H1 (cell line): ENCODE data around the gene FOXI1. TPM values are rescaled to one million over a fixed set of nuclear protein-coding genes. Genes with fewer than 3 reads are reported as not detected.

ENCODE experiments used
- CTCF ChIA-PET: fragments of 300-600 bp; sonication (Branson Sonifier 250); formaldehyde crosslinking; loops from one replicate; lab custom pipeline; 2021; ENCODE audit not compliant: partially characterized antibody; lab: Charles Lee
- POLR2A ChIA-PET: fragments of 300-600 bp; sonication (Branson Sonifier 250); formaldehyde crosslinking; loops from one replicate; lab custom pipeline; 2021; ENCODE audit warnings: inconsistent platforms; ENCODE audit not compliant: partially characterized antibody; lab: Charles Lee
- DNase-seq, 2 experiments: peaks; one replicate each; pipeline versions ENCODE4 v3.0.0 to v3.0.0-alpha.2; 2010 to 2022; ENCODE audit warnings: low spot score in 2 of 2, low read depth in 1 of 2, mixed read lengths in 1 of 2
- FAIRE-seq: peaks from 2 replicates; lab custom pipeline; 2011; peaks lifted over from hg19 to GRCh38; lab: Jason Lieb, UNC
- H2AFZ ChIP-seq: 2 replicates; pipeline ENCODE4 v1.8.1; 2012; ENCODE audit warnings: low read length, inconsistent platforms
- H2AK5ac ChIP-seq: 2 replicates; pipeline ENCODE4 v1.6.1; 2013; ENCODE audit warnings: low read depth, low read length
- H2BK120ac ChIP-seq: replicated peaks from 2 replicates; pipeline ENCODE3; 2013; ENCODE audit warnings: low read depth, low read length, inconsistent platforms
- H2BK12ac ChIP-seq: 2 replicates; pipeline ENCODE4 v1.6.1; 2013; ENCODE audit warnings: low read depth, low read length
- H2BK15ac ChIP-seq: 2 replicates; pipeline ENCODE4 v1.6.1; 2013; ENCODE audit warnings: low read length
- H2BK20ac ChIP-seq: 2 replicates; pipeline ENCODE4 v1.6.1; 2013; ENCODE audit warnings: low read length
- H2BK5ac ChIP-seq: 2 replicates; pipeline ENCODE4 v1.6.1; 2013; ENCODE audit warnings: low read depth, low read length
- H3K14ac ChIP-seq: 2 replicates; pipeline ENCODE4 v1.6.1; 2013; ENCODE audit warnings: inconsistent platforms; ENCODE audit not compliant: insufficient read length
- H3K18ac ChIP-seq: 2 replicates; pipeline ENCODE4 v1.6.1; 2013; ENCODE audit warnings: low read length; ENCODE audit errors: extremely low read depth
- H3K23ac ChIP-seq: 2 replicates; pipeline ENCODE4 v1.6.1; 2013; ENCODE audit warnings: inconsistent platforms; ENCODE audit not compliant: insufficient read length
- H3K23me2 ChIP-seq: 2 replicates; pipeline ENCODE4 v1.6.1; 2013; ENCODE audit warnings: low read depth, low read length
- H3K27ac ChIP-seq: 2 replicates; pipeline ENCODE4 v1.6.1; 2011; ENCODE audit warnings: low read depth, low read length, inconsistent platforms
- H3K27me3 ChIP-seq, 4 experiments: replicated peaks in 1 of 4; 1 replicate in 1 of 4; 2 replicates in 3 of 4; pipeline versions ENCODE4 v1.6.1 to v1.8.1; 2011 to 2013; ENCODE audit warnings: low read length in 3 of 4, mild to moderate bottlenecking in 3 of 4, inconsistent platforms in 2 of 4, mixed read lengths in 2 of 4, moderate library complexity in 1 of 4; ENCODE audit not compliant: control insufficient read depth in 3 of 4, insufficient read depth in 3 of 4; ENCODE audit errors: extremely low read depth in 1 of 4
- H3K36me3 ChIP-seq, 4 experiments: 2 replicates each; pipeline versions ENCODE4 v1.6.1 to v1.8.1; 2011 to 2013; ENCODE audit warnings: mild to moderate bottlenecking in 4 of 4, low read length in 3 of 4, moderate library complexity in 2 of 4, control low read depth in 1 of 4, inconsistent platforms in 1 of 4; ENCODE audit not compliant: insufficient read depth in 4 of 4, control insufficient read depth in 2 of 4
- H3K4ac ChIP-seq: replicated peaks from 2 replicates; pipeline ENCODE3; 2013; ENCODE audit warnings: low read length, low read depth, mixed read lengths, inconsistent platforms; ENCODE audit not compliant: insufficient read length
- H3K4me1 ChIP-seq, 4 experiments: replicated peaks in 1 of 4; 1 replicate in 1 of 4; 2 replicates in 3 of 4; pipeline versions ENCODE4 v1.6.1 to v1.8.1; 2011 to 2013; ENCODE audit warnings: low read length in 3 of 4, inconsistent platforms in 2 of 4, mixed read lengths in 1 of 4; ENCODE audit not compliant: insufficient read depth in 4 of 4, control insufficient read depth in 3 of 4
- H3K4me2 ChIP-seq, 2 experiments: 2 replicates each; pipeline versions ENCODE4 v1.6.1 to v1.8.1; 2011 to 2013; ENCODE audit warnings: low read depth in 2 of 2, low read length in 2 of 2, control low read depth in 1 of 2, inconsistent platforms in 1 of 2, mild to moderate bottlenecking in 1 of 2; ENCODE audit not compliant: insufficient read depth in 1 of 2
- H3K4me3 ChIP-seq, 4 experiments: fragments of 200-600, 300-600 bp in 1 of 4; sonication (generic), shearing (Covaris generic), sonication (Bioruptor Twin) in 1 of 4; 2 replicates each; pipeline versions ENCODE4 v1.5.1 to v1.8.1; 2011 to 2016; ENCODE audit warnings: low read length in 4 of 4, low read depth in 3 of 4, control low read depth in 2 of 4, inconsistent platforms in 2 of 4, mild to moderate bottlenecking in 2 of 4, mixed read lengths in 1 of 4, moderate library complexity in 1 of 4; ENCODE audit not compliant: insufficient read depth in 2 of 4; ENCODE audit errors: extremely low read depth in 1 of 4
- H3K56ac ChIP-seq: replicated peaks from 2 replicates; pipeline ENCODE3; 2013; ENCODE audit warnings: low read depth, mild to moderate bottlenecking, mixed read lengths, low read length, inconsistent platforms; ENCODE audit not compliant: insufficient read length
- H3K79me1 ChIP-seq: 2 replicates; pipeline ENCODE4 v1.6.1; 2013; ENCODE audit warnings: low read depth, low read length, control low read depth
- H3K79me2 ChIP-seq, 2 experiments: 2 replicates each; pipeline versions ENCODE4 v1.6.1 to v1.8.1; 2012 to 2013; ENCODE audit warnings: low read length in 2 of 2, mild to moderate bottlenecking in 2 of 2, inconsistent platforms in 1 of 2; ENCODE audit not compliant: insufficient read depth in 2 of 2, control insufficient read depth in 1 of 2
- H3K9ac ChIP-seq, 4 experiments: replicated peaks in 1 of 4; 1 replicate in 1 of 4; 2 replicates in 3 of 4; pipeline versions ENCODE4 v1.6.1 to v1.8.1; 2011 to 2013; ENCODE audit warnings: low read depth in 3 of 4, low read length in 3 of 4, control low read depth in 2 of 4, mild to moderate bottlenecking in 2 of 4, moderate library complexity in 2 of 4, inconsistent platforms in 1 of 4; ENCODE audit errors: extremely low read depth in 1 of 4
- H3K9me3 ChIP-seq, 2 experiments: 2 replicates each; pipeline versions ENCODE4 v1.6.1 to v1.8.1; 2012 to 2013; ENCODE audit warnings: mild to moderate bottlenecking in 2 of 2, moderate library complexity in 2 of 2, control low read depth in 1 of 2, inconsistent platforms in 1 of 2, low read depth in 1 of 2, low read length in 1 of 2, mixed read lengths in 1 of 2; ENCODE audit not compliant: insufficient read depth in 2 of 2
- H4K20me1 ChIP-seq, 2 experiments: replicated peaks in 1 of 2; 2 replicates each; pipeline versions ENCODE3 to v1.8.1; 2011 to 2013; ENCODE audit warnings: inconsistent platforms in 2 of 2, low read length in 2 of 2, mild to moderate bottlenecking in 1 of 2; ENCODE audit not compliant: insufficient read depth in 2 of 2, control insufficient read depth in 1 of 2
- H4K5ac ChIP-seq: 2 replicates; pipeline ENCODE4 v1.6.1; 2013; ENCODE audit warnings: low read length, low read depth, mixed read lengths, inconsistent platforms; ENCODE audit not compliant: insufficient read length
- H4K8ac ChIP-seq: 2 replicates; pipeline ENCODE4 v1.8.0; 2013; ENCODE audit warnings: mild to moderate bottlenecking, moderate library complexity, low read length, inconsistent platforms; ENCODE audit not compliant: insufficient read depth; ENCODE audit errors: extremely low read depth
- H4K91ac ChIP-seq: replicated peaks from 2 replicates; pipeline ENCODE3; 2013; ENCODE audit warnings: low read length, mixed read lengths, inconsistent platforms; ENCODE audit not compliant: insufficient read length
- ASH2L ChIP-seq: fragments of 200-600, 300-600 bp; sonication (generic); IDR thresholded peaks from one replicate; pipeline ENCODE4 v1.7.1; 2017; ENCODE audit warnings: low read length
- CHD2 ChIP-seq: IDR thresholded peaks from 2 replicates; pipeline ENCODE4 v1.6.1; 2012; ENCODE audit warnings: low read length, improper control_type of control experiment
- KDM5A ChIP-seq: fragments of 200-600 bp; IDR thresholded peaks from 2 replicates; pipeline ENCODE4 v1.7.1; 2012; ENCODE audit warnings: mild to moderate bottlenecking, low read length, inconsistent platforms, mixed read lengths
- RAD21 ChIP-seq, 2 experiments: IDR thresholded peaks in 1 of 2; conservative IDR thresholded peaks in 1 of 2; 2 replicates each; pipeline ENCODE4 v1.6.1; 2011; ENCODE audit warnings: low read depth in 2 of 2, low read length in 2 of 2, improper control_type of control experiment in 1 of 2, inconsistent platforms in 1 of 2, mild to moderate bottlenecking in 1 of 2, moderate library complexity in 1 of 2
- SAP30 ChIP-seq: fragments of 300-600 bp; sonication (generic); IDR thresholded peaks from 2 replicates; pipeline ENCODE4 v1.7.1; 2012; ENCODE audit warnings: low read length, moderate library complexity, mild to moderate bottlenecking, inconsistent platforms; ENCODE audit not compliant: insufficient read depth, insufficient replicate concordance
- SP1 ChIP-seq: IDR thresholded peaks from 2 replicates; pipeline ENCODE4 v1.6.1; 2011; ENCODE audit warnings: low read depth, low read length
- WGBS, 2 experiments: shearing (Covaris generic) in 1 of 2; methylation state at CpG; one replicate each; pipeline versions ENCODE4 v1.1.6 to v1.1.7; 2013 to 2015; ENCODE audit warnings: low lambda C conversion rate in 2 of 2, mixed read lengths in 2 of 2, inconsistent platforms in 1 of 2, low coverage in 1 of 2, missing lambda C conversion rate in 1 of 2; ENCODE audit not compliant: insufficient replicate concordance in 2 of 2, insufficient coverage in 1 of 2, insufficient read length in 1 of 2; ENCODE audit errors: extremely low coverage in 1 of 2, missing lambda C conversion rate in 1 of 2; 5-methylcytosine and 5-hydroxymethylcytosine counted together
- polyA plus RNA-seq, 7 experiments: library from polyadenylated mRNA; depleted of rRNA in 3 of 7; stranded (reverse) in 5 of 7; unstranded in 2 of 7; fragments of >200 nt in 5 of 7; fragments of 200-250 nt in 2 of 7; gene quantifications; 1 replicate in 5 of 7; 2 replicates in 1 of 7; 4 replicates in 1 of 7; pipeline versions ENCODE4 v1.2.1 to v1.2.3, GENCODE V29; 2011 to 2013; ENCODE audit warnings: missing spikeins in 2 of 7, mixed read lengths in 2 of 7
- total RNA-seq: library from RNA; stranded (reverse); fragmentation: NEBNext Ultra II Directional; extraction: Animal tissue kit (Norgen Biotek cat#: 25700); gene quantifications from 2 replicates; pipeline ENCODE4 v1.2.1, GENCODE V29; 2021

Gene FOXI1
- total and polyA plus RNA-seq, 2 of the 8 experiments (the other 6 are each of a cell fraction or from before 2014, with no cell fraction given), result not detected

DNA sequence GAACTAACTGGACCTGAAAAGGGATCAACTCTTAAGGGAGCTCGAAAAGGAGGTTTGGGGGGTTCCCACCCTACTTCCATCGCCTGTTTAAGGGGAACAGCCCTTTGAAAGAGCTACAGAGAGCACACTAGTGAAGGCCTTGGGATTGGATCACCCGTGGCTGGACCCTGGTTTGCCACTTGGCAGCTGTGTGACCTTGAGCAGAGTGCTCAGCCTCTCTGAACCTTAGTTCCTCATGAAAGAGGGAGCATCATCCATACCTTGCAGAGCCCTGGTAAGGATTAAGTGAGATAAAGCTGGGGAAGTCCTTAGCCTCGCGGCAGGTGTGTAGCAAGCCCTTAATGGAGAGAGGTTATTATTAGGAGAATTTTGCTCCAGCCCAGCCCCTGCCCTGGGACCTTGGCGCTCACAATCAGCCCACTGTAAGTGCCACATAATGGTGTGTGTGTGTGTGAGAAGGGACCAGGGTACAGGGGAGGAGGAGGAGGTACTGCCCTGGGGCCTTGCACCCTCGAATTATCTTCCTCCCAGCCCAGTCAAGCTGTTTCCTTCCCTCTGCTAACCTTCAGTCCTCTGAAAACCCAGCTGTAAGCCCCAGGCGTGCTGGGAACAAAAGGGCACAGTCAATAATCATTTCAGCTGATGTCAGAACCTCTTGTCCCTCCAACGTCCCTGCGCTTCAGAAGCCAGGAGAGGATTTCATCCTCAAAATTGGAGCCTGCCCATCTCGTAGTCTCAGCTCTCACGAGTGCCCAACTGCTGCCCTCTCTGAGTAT is 42.9 kb downstream of the FOXI1 start:
- Histone ChIP-seq H3K4me3 (no peak overlapping the region), H4K8ac (no peak overlapping the region), H3K4me1 (peaks cover 0 to 5% (median 3%) of the 10 kb centered on the region in 4 experiments; a peak in 4 of 7 replicates), H3K27ac (no peak overlapping the region; the same call in 1 of the 2 replicates), H2BK5ac (no peak overlapping the region), H3K27me3 (no peaks in the 10 kb centered on the region; a peak in 1 of 7 replicates), H2AFZ (no peak overlapping the region), H4K5ac (no peak overlapping the region), H4K91ac (no peak overlapping the region), H3K18ac (no peak overlapping the region), H2BK15ac (no peak overlapping the region), H2BK12ac (peak overlapping the region; percentile 23; the same call in 1 of the 2 replicates), H3K79me1 (no peaks in the 10 kb centered on the region), H3K23me2 (no peaks in the 10 kb centered on the region), H3K56ac (no peak overlapping the region), H3K4me2 (no peak overlapping the region), H3K4ac (no peak overlapping the region), H2AK5ac (no peak overlapping the region), H3K23ac (no peak overlapping the region), H3K36me3 (no peaks in the 10 kb centered on the region), H3K79me2 (no peaks in the 10 kb centered on the region), H4K20me1 (no peaks in the 10 kb centered on the region), H2BK20ac (0 out of 2 replicates have a peak overlapping the region, but pooled peaks have one; percentile 5), H2BK120ac (no peak overlapping the region), H3K9ac (no peak overlapping the region), H3K9me3 (no peaks in the 10 kb centered on the region), H3K14ac (no peak overlapping the region)
- WGBS, 2 experiments, result 90% methylated on average over 11 of the region's 12 CpGs; no CpG with 5 or more reads in 1 of the 2 experiments
- FAIRE-seq, result no peak
- DNase-seq, result peak in 1 of 2 experiments; percentile 17
- TF ChIP-seq KDM5A (no peak), SP1 (no peak), SAP30 (no peak), CHD2 (no peak), ASH2L (no peak), RAD21 (IDR thresholded peaks at IDR 0.05 in 1 of 2, conservative IDR thresholded peaks at IDR 0.05 in 1 of 2; ENCODE audit: low read depth in 2 of 2, low read length in 2 of 2) (no peak)
- ChIA-PET CTCF (interaction anchor here (0.6 to 0.7 kb wide), 2 partner anchors 12 to 36 kb away, joined by 3 read pairs; no protein-coding TSS in a partner anchor), POLR2A (interaction anchor here (1.2 kb wide), 1 partner anchor 9 kb away, joined by 3 read pairs; no protein-coding TSS in a partner anchor)
